ENCODE data around the gene ZNF512B. TPM values are rescaled to one million over a fixed set of nuclear protein-coding genes. Genes with fewer than 3 reads are reported as not detected.

Gene ZNF512B
- total RNA-seq, 1 experiment from 2014 or later, result 10.3 TPM

- ChIA-PET RAD21 (ENCODE audit: low non-redundant PET in 1 of 2, low total read pairs in 2 of 2, uncharacterized antibody in 2 of 2, unreplicated experiment in 2 of 2) (no interaction called here), CTCF (no interaction called here), POLR2A (no interaction called here)
- H3K9me3 ChIP-seq (ENCODE audit: control insufficient read depth in 1 of 2, insufficient read depth in 1 of 2, low read depth in 1 of 2, low read length in 2 of 2), result no peaks in the 10 kb centered on the region
- no peak overlapping the region for H2AFZ ChIP-seq (ENCODE audit: low read depth, low read length, poor library complexity, severe bottlenecking)
- ATAC-seq (no peak), DNase-seq (ENCODE audit: low read depth, low spot score) (no peak)
- no peaks in the 10 kb centered on the region for H3K27me3 ChIP-seq (ENCODE audit: insufficient read depth, low read length)
- H4K20me1 ChIP-seq (ENCODE audit: insufficient read depth), result no peaks in the 10 kb centered on the region; the same call in 1 of the 2 replicates
- peaks cover 37% of the 10 kb centered on the region for H3K79me2 ChIP-seq (ENCODE audit: insufficient read depth, low read length)
- peaks cover 16 to 41% of the 10 kb centered on the region in 2 experiments; a peak in 3 of 4 replicates for H3K36me3 ChIP-seq (ENCODE audit: control insufficient read depth in 1 of 2, insufficient read depth in 2 of 2, low read length in 2 of 2)
- TF ChIP-seq TCF7L2 (IDR thresholded peaks at IDR 0.05; ENCODE audit: borderline replicate concordance, extremely low read depth, insufficient read depth, insufficient read length) (no peak), CTCF (IDR thresholded peaks at IDR 0.05 in 2 of 3, conservative IDR thresholded peaks at IDR 0.05 in 1 of 3; ENCODE audit: borderline replicate concordance in 1 of 3, insufficient read depth in 1 of 3, low read depth in 2 of 3, low read length in 2 of 3) (no peak), ZBTB33 (IDR thresholded peaks at IDR 0.05; ENCODE audit: extremely low read depth, insufficient replicate concordance, low read length) (no peak), CBX3 (IDR thresholded peaks at IDR 0.05; ENCODE audit: low read depth) (no peak), SIN3A (IDR thresholded peaks at IDR 0.05; ENCODE audit: low read depth) (no peak), JUND (IDR thresholded peaks at IDR 0.05) (no peak), ZFX (IDR thresholded peaks at IDR 0.05) (no peak), EZH2phosphoT487 (IDR thresholded peaks at IDR 0.05; ENCODE audit: borderline replicate concordance) (no peak), REST (IDR thresholded peaks at IDR 0.05; ENCODE audit: low read depth) (no peak), POLR2A (IDR thresholded peaks at IDR 0.05; ENCODE audit: borderline replicate concordance, extremely low read depth, insufficient read depth, insufficient read length) (no peak), ATF3 (IDR thresholded peaks at IDR 0.05) (no peak), ZNF274 (IDR thresholded peaks at IDR 0.05; ENCODE audit: low read depth, low read length) (no peak)
- H3K9ac ChIP-seq (ENCODE audit: low read length), result no peak overlapping the region
- H3K27ac ChIP-seq (ENCODE audit: low read depth, low read length), result no peak overlapping the region
- H3K4me3 ChIP-seq (replicated peaks in 1 of 2; ENCODE audit: low read depth in 1 of 2, low read length in 2 of 2), result no peak overlapping the region
- no TSS peak for BruUV-seq (replicated peaks)
- intact Hi-C loops (cut with micrococcal nuclease), result no loop called here
- no peaks in the 10 kb centered on the region for H3K9me2 ChIP-seq (ENCODE audit: insufficient read depth)
- no peak overlapping the region for H3K4me2 ChIP-seq (ENCODE audit: low read length)
- peaks cover 4 to 20% of the 10 kb centered on the region in 2 experiments; a peak in 3 of 4 replicates for H3K4me1 ChIP-seq (ENCODE audit: control insufficient read depth in 1 of 2, insufficient read depth in 2 of 2, low read length in 2 of 2)
Measured at GRCh38 chr20:63943808-63944077, 26.0 kb downstream of the ZNF512B start.

Data from HCT116 (cell line).